Measurements from ENCODE around the gene STARD4.

DNA sequence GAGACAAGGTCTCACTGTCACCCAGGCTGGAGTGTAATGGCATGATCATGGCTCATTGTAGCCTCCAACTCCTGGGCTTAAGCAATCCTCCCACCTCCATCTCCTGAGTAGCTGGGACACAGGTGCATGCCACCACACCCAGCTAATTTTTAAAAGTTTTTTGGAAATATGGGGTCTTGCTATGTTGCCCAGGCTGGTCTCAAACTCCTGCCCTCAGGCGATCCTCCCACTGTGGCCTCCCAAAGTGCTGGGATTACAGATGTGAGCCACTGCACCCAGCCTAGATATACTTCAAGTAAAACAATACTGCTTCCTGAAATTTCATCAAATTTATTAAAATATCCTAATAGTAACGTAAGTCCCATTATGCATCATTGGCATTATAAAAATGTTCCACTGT lies 33.4 kb downstream of the STARD4 start:
- TF ChIP-seq, protein P1, sequence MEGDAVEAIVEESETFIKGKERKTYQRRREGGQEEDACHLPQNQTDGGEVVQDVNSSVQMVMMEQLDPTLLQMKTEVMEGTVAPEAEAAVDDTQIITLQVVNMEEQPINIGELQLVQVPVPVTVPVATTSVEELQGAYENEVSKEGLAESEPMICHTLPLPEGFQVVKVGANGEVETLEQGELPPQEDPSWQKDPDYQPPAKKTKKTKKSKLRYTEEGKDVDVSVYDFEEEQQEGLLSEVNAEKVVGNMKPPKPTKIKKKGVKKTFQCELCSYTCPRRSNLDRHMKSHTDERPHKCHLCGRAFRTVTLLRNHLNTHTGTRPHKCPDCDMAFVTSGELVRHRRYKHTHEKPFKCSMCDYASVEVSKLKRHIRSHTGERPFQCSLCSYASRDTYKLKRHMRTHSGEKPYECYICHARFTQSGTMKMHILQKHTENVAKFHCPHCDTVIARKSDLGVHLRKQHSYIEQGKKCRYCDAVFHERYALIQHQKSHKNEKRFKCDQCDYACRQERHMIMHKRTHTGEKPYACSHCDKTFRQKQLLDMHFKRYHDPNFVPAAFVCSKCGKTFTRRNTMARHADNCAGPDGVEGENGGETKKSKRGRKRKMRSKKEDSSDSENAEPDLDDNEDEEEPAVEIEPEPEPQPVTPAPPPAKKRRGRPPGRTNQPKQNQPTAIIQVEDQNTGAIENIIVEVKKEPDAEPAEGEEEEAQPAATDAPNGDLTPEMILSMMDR (IDR thresholded peaks at IDR 0.05), result no peak
- no peak for TF ChIP-seq POLR2A (IDR thresholded peaks at IDR 0.05; ENCODE audit: low read depth)
